ENCODE data around the gene ZBTB46.

DNA sequence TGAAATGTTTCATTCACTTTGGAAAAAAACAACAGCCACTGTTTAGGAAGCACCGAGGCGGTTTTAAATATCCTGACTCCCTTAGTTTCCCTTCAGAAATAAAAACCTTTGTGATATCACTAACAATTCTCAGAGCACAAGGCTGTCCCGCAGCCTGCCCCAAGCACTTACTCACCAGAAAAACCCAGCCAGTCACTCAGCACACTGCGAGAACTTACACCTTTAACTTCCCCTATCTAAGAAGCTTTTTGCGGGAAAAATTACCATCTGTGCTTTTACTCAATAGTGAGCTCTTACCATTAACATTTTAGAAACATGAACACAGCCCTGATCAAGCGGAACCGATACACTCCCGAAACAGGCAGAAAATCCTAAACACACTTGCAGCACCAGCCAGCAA is 9.3 kb downstream of the ZBTB46 start:
- TF ChIP-seq TCF7L2 (IDR thresholded peaks at IDR 0.05; ENCODE audit: borderline replicate concordance, extremely low read depth, insufficient read depth, insufficient read length) = no peak
- TF ChIP-seq, protein P1, sequence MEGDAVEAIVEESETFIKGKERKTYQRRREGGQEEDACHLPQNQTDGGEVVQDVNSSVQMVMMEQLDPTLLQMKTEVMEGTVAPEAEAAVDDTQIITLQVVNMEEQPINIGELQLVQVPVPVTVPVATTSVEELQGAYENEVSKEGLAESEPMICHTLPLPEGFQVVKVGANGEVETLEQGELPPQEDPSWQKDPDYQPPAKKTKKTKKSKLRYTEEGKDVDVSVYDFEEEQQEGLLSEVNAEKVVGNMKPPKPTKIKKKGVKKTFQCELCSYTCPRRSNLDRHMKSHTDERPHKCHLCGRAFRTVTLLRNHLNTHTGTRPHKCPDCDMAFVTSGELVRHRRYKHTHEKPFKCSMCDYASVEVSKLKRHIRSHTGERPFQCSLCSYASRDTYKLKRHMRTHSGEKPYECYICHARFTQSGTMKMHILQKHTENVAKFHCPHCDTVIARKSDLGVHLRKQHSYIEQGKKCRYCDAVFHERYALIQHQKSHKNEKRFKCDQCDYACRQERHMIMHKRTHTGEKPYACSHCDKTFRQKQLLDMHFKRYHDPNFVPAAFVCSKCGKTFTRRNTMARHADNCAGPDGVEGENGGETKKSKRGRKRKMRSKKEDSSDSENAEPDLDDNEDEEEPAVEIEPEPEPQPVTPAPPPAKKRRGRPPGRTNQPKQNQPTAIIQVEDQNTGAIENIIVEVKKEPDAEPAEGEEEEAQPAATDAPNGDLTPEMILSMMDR (IDR thresholded peaks at IDR 0.05 in 2 of 3, conservative IDR thresholded peaks at IDR 0.05 in 1 of 3; ENCODE audit: borderline replicate concordance in 1 of 3, insufficient read depth in 1 of 3, low read depth in 2 of 3, low read length in 2 of 3) = no peak
- TF ChIP-seq RAD21 (IDR thresholded peaks at IDR 0.05; ENCODE audit: low read depth) = no peak
- TF ChIP-seq POLR2AphosphoS5 (IDR thresholded peaks at IDR 0.05; ENCODE audit: low read depth, low read length) = no peak
- TF ChIP-seq, protein P2, sequence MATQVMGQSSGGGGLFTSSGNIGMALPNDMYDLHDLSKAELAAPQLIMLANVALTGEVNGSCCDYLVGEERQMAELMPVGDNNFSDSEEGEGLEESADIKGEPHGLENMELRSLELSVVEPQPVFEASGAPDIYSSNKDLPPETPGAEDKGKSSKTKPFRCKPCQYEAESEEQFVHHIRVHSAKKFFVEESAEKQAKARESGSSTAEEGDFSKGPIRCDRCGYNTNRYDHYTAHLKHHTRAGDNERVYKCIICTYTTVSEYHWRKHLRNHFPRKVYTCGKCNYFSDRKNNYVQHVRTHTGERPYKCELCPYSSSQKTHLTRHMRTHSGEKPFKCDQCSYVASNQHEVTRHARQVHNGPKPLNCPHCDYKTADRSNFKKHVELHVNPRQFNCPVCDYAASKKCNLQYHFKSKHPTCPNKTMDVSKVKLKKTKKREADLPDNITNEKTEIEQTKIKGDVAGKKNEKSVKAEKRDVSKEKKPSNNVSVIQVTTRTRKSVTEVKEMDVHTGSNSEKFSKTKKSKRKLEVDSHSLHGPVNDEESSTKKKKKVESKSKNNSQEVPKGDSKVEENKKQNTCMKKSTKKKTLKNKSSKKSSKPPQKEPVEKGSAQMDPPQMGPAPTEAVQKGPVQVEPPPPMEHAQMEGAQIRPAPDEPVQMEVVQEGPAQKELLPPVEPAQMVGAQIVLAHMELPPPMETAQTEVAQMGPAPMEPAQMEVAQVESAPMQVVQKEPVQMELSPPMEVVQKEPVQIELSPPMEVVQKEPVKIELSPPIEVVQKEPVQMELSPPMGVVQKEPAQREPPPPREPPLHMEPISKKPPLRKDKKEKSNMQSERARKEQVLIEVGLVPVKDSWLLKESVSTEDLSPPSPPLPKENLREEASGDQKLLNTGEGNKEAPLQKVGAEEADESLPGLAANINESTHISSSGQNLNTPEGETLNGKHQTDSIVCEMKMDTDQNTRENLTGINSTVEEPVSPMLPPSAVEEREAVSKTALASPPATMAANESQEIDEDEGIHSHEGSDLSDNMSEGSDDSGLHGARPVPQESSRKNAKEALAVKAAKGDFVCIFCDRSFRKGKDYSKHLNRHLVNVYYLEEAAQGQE (IDR thresholded peaks at IDR 0.05; ENCODE audit: low read depth) = no peak
- no peak for TF ChIP-seq POLR2A (IDR thresholded peaks at IDR 0.05; ENCODE audit: borderline replicate concordance, extremely low read depth, insufficient read depth, insufficient read length)
- no peak for TF ChIP-seq EZH2 (IDR thresholded peaks at IDR 0.05)
- TF ChIP-seq ZNF274 (IDR thresholded peaks at IDR 0.05; ENCODE audit: low read depth, low read length) = no peak
- TF ChIP-seq SP1 (IDR thresholded peaks at IDR 0.05; ENCODE audit: low read depth) = no peak
- TF ChIP-seq, protein P3, sequence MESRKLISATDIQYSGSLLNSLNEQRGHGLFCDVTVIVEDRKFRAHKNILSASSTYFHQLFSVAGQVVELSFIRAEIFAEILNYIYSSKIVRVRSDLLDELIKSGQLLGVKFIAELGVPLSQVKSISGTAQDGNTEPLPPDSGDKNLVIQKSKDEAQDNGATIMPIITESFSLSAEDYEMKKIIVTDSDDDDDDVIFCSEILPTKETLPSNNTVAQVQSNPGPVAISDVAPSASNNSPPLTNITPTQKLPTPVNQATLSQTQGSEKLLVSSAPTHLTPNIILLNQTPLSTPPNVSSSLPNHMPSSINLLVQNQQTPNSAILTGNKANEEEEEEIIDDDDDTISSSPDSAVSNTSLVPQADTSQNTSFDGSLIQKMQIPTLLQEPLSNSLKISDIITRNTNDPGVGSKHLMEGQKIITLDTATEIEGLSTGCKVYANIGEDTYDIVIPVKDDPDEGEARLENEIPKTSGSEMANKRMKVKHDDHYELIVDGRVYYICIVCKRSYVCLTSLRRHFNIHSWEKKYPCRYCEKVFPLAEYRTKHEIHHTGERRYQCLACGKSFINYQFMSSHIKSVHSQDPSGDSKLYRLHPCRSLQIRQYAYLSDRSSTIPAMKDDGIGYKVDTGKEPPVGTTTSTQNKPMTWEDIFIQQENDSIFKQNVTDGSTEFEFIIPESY (IDR thresholded peaks at IDR 0.05; ENCODE audit: extremely low read depth, insufficient replicate concordance, low read length) = no peak
- no peak for TF ChIP-seq YY1 (IDR thresholded peaks at IDR 0.05; ENCODE audit: extremely low read depth, insufficient replicate concordance, low read depth, low read length)
- TF ChIP-seq EZH2phosphoT487 (IDR thresholded peaks at IDR 0.05; ENCODE audit: borderline replicate concordance) = no peak
- no peak for TF ChIP-seq ZFX (IDR thresholded peaks at IDR 0.05)
- TF ChIP-seq EGR1 (IDR thresholded peaks at IDR 0.05; ENCODE audit: low read depth) = no peak

Data from HCT116 (cell line).